Muscle layer of duodenum (tissue), 2 donors: ENCODE measurements around the gene LILRB4.

ENCODE experiments used
- H3K27ac ChIP-seq: one replicate; pipeline ENCODE4 v1.7.0; 2013; ENCODE audit warnings: mild to moderate bottlenecking, low read length
- H3K27me3 ChIP-seq: one replicate; pipeline ENCODE4 v1.7.0; 2013; ENCODE audit warnings: low read depth, mild to moderate bottlenecking, control low read depth, low read length
- H3K36me3 ChIP-seq, 2 donors: one replicate each; pipeline ENCODE4 v1.7.0; 2013; ENCODE audit warnings: low read length in 2 of 2, control low read depth in 1 of 2, mild to moderate bottlenecking in 1 of 2; ENCODE audit not compliant: insufficient read depth in 2 of 2, control insufficient read depth in 1 of 2
- H3K4me1 ChIP-seq, 2 donors: one replicate each; pipeline ENCODE4 v1.7.0; 2013; ENCODE audit warnings: low read length in 2 of 2, mild to moderate bottlenecking in 2 of 2, control low read depth in 1 of 2, moderate library complexity in 1 of 2; ENCODE audit not compliant: insufficient read depth in 2 of 2, control insufficient read depth in 1 of 2
- H3K4me3 ChIP-seq, 2 donors: one replicate each; pipeline ENCODE4 v1.7.0; 2013; ENCODE audit warnings: low read length in 2 of 2, low read depth in 1 of 2, mild to moderate bottlenecking in 1 of 2
- H3K9me3 ChIP-seq, 2 donors: one replicate each; pipeline ENCODE4 v1.7.0; 2013; ENCODE audit warnings: low read length in 2 of 2, control low read depth in 1 of 2, mild to moderate bottlenecking in 1 of 2; ENCODE audit not compliant: control insufficient read depth in 1 of 2
- donor health status: healthy.

The LILRB4 gene

DNA sequence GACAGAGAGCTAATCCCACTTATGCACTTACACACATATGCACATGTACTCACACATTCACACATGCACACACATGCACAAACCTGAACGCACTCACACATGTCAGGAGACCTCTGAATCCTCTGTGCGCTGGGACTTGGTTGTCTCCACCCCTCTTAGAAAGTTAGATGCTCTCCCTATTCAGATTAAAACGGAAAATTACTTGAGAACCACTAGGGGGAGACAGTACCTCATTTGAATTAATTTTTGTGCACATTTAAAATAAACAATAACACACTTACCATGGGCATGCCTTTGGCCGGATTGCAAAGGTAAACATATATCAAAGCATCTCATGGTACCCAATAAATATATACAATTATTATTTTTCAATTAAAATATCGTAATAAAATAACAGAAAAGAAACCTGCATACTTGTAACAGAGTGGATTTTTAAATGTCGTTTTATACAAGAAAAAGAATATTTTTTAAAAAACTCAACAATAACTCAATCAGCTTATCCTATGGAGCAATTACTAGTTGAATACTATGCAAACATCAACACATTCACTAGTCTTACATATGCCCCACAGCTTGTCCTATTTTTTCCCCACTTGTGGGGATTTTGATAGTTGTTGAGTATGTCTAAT, 9.5 kb upstream of the LILRB4 start:
- no peak overlapping the region for H3K4me3 ChIP-seq
- no peaks in the 10 kb centered on the region for H3K4me1 ChIP-seq
- no peaks in the 10 kb centered on the region for H3K9me3 ChIP-seq
- no peaks in the 10 kb centered on the region for H3K27me3 ChIP-seq
- H3K36me3 ChIP-seq = no peaks in the 10 kb centered on the region
- no peak overlapping the region for H3K27ac ChIP-seq

GRCh38 chr19:54654447-54655321, 8.1 kb upstream of the LILRB4 start:
- no peak overlapping the region for H3K27ac ChIP-seq
- no peaks in the 10 kb centered on the region for H3K9me3 ChIP-seq
- no peaks in the 10 kb centered on the region for H3K27me3 ChIP-seq
- H3K4me1 ChIP-seq = no peaks in the 10 kb centered on the region
- no peaks in the 10 kb centered on the region for H3K36me3 ChIP-seq
- H3K4me3 ChIP-seq = no peak overlapping the region

DNA sequence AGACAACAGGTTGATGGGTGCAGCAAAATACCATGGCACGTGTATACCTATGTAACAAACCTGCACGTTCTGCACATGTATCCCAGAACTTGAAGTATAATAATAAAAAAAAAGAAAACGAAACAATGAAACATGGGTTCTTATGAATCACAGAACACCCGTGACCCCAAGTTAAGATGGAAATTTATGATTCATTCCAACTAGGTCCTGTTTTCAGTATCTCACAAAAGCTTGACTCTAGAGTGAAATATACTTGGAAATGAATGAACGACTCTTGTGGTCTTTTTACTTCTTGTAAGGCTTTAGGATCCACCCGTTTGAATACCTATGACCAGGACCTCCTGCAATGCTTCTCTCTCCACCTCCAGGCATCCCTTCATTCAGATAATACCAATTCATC, 3.5 kb upstream of the LILRB4 start:
- Histone ChIP-seq H3K27ac (no peak overlapping the region), H3K36me3 (no peaks in the 10 kb centered on the region), H3K4me1 (no peaks in the 10 kb centered on the region), H3K9me3 (no peaks in the 10 kb centered on the region), H3K4me3 (no peak overlapping the region), H3K27me3 (no peaks in the 10 kb centered on the region)

GRCh38 chr19:54660306-54660705, 2.5 kb upstream of the LILRB4 start:
- no peak overlapping the region for H3K27ac ChIP-seq
- H3K4me1 ChIP-seq = no peaks in the 10 kb centered on the region
- H3K9me3 ChIP-seq = no peaks in the 10 kb centered on the region
- H3K27me3 ChIP-seq = no peaks in the 10 kb centered on the region
- no peak overlapping the region for H3K4me3 ChIP-seq
- no peaks in the 10 kb centered on the region for H3K36me3 ChIP-seq

GRCh38 chr19:54660964-54661363, 1.8 kb upstream of the LILRB4 start:
- Histone ChIP-seq H3K27ac (no peak overlapping the region), H3K27me3 (no peaks in the 10 kb centered on the region), H3K4me1 (no peaks in the 10 kb centered on the region), H3K4me3 (no peak overlapping the region), H3K36me3 (no peaks in the 10 kb centered on the region), H3K9me3 (peaks cover 0 to 3% of the 10 kb centered on the region in 2 donors)

DNA sequence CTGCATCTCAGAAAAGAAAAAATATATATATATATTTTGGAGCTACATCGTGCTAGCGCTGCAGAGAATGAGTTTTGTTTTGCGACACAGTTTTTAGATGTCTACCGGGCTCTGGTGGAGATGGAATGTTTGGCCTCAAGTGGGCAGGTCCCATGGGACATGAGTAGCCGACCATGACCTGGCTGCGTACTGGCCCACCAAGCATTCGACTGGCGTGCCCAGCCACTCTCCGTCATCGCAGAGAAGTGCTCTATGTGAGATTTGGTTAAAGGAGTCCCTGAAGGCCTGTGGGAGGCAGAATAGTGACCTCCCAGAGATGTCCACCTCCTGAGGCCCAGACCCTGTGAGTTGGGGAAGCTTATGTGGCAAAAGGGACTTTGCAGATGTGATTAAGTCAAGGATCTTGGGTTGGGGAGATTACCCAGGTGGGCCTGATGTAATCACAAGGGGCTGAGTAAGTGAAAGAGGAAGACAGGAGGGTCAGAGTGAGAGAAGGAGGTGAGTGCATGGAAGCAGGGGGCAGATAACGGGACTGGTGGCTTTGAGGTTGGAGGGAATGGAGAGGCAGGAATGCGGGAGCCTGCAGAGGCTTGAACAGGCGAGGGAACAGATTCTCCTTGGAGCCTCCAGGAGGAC, 821 bp upstream of the LILRB4 start:
- Histone ChIP-seq H3K4me3 (no peak overlapping the region), H3K9me3 (peaks cover 0 to 3% of the 10 kb centered on the region in 2 donors), H3K4me1 (no peaks in the 10 kb centered on the region), H3K36me3 (no peaks in the 10 kb centered on the region), H3K27ac (no peak overlapping the region), H3K27me3 (no peaks in the 10 kb centered on the region)

DNA sequence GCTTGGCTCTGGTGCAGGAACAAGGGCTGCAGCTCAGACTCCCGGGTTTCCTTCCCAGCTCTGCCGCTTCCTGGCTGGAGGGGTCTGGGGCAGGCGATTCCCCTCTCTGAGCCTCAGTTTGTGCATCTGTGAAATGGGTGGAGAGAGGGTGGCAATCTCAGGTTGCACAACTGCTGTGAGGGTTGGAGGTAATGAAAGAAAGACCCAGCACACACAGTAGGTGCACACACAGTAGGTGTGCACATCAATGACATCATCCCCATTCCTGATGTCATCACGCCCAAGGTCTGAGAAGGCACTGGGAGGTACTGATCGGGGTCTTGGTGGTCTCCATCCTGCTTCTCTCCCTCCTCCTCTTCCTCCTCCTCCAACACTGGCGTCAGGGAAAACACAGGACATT, 2.7 kb downstream of the LILRB4 start:
- no peak overlapping the region for H3K27ac ChIP-seq
- H3K27me3 ChIP-seq = no peaks in the 10 kb centered on the region
- H3K4me3 ChIP-seq = no peak overlapping the region
- H3K36me3 ChIP-seq = no peaks in the 10 kb centered on the region
- H3K4me1 ChIP-seq = no peaks in the 10 kb centered on the region
- peaks cover 0 to 3% of the 10 kb centered on the region in 2 donors for H3K9me3 ChIP-seq

- H3K36me3 ChIP-seq = no peaks in the 10 kb centered on the region
- peaks cover 0 to 3% of the 10 kb centered on the region in 2 donors for H3K9me3 ChIP-seq
- no peak overlapping the region for H3K4me3 ChIP-seq
- H3K27ac ChIP-seq = no peak overlapping the region
- H3K27me3 ChIP-seq = no peaks in the 10 kb centered on the region
- H3K4me1 ChIP-seq = no peaks in the 10 kb centered on the region
Observed at GRCh38 chr19:54667217-54667616, 4.4 kb downstream of the LILRB4 start.

GRCh38 chr19:54668353-54668752, 5.6 kb downstream of the LILRB4 start:
- H3K9me3 ChIP-seq = peaks cover 0 to 3% of the 10 kb centered on the region in 2 donors
- no peak overlapping the region for H3K4me3 ChIP-seq
- no peaks in the 10 kb centered on the region for H3K27me3 ChIP-seq
- H3K36me3 ChIP-seq = no peaks in the 10 kb centered on the region
- no peak overlapping the region for H3K27ac ChIP-seq
- no peaks in the 10 kb centered on the region for H3K4me1 ChIP-seq

GRCh38 chr19:54670576-54671357, 8.0 kb downstream of the LILRB4 start:
- Histone ChIP-seq H3K4me1 (no peaks in the 10 kb centered on the region), H3K27ac (no peak overlapping the region), H3K36me3 (no peaks in the 10 kb centered on the region), H3K4me3 (no peak overlapping the region), H3K9me3 (peaks cover 0 to under 1% of the 10 kb centered on the region in 2 donors), H3K27me3 (no peaks in the 10 kb centered on the region)

- no peaks in the 10 kb centered on the region for H3K9me3 ChIP-seq
- H3K27me3 ChIP-seq = no peaks in the 10 kb centered on the region
- H3K4me1 ChIP-seq = no peaks in the 10 kb centered on the region
- H3K27ac ChIP-seq = no peak overlapping the region
- no peak overlapping the region for H3K4me3 ChIP-seq
- H3K36me3 ChIP-seq = no peaks in the 10 kb centered on the region
Observed at GRCh38 chr19:54673222-54673621, 10.4 kb downstream of the LILRB4 start.
